ENCODE data around the gene SYNJ2.

DNA sequence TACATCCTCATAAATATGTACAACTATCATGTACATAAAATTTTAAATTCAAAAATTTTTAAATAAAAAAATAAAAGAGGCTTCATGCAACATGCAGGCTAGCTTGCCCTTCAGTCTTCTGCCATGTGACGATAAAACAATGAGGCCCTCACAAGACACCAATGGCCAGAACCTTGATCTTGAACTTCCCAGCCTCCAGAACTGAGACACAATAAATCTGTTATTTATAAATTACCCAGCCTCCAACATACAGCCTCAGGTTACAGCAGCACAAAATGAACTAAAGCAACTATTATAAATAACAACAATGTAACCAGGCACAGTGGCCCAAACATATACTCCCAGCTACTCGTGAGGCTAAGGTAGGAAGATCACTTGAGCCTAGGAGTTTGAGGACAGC lies 143.6 kb downstream of the SYNJ2 start:
- TF ChIP-seq ZNF274 (IDR thresholded peaks at IDR 0.05; ENCODE audit: low read depth, low read length) (no peak), YY1 (IDR thresholded peaks at IDR 0.05; ENCODE audit: insufficient read depth, insufficient read length) (no peak), SUZ12 (IDR thresholded peaks at IDR 0.05; ENCODE audit: extremely low read depth, insufficient read depth, insufficient read length) (no peak)

All from NT2/D1 (cell line).